Measurements from ENCODE around the gene GAD1. TPM values are rescaled to one million over a fixed set of nuclear protein-coding genes. Genes with fewer than 3 reads are reported as not detected.

GAD1 gene
- total RNA-seq, 1 experiment from 2014 or later: 1.1 TPM

- no peak for TF ChIP-seq CTCF (conservative IDR thresholded peaks at IDR 0.05; ENCODE audit: low read depth, low read length)
- TF ChIP-seq EZH2 (IDR thresholded peaks at IDR 0.05; ENCODE audit: borderline replicate concordance, low read depth, low read length, poor library complexity, severe bottlenecking): no peak
- Histone ChIP-seq H3K27ac (ENCODE audit: low read depth, low read length, poor library complexity, severe bottlenecking) (no peak overlapping the region), H3K36me3 (ENCODE audit: insufficient read depth, low read length, poor library complexity, severe bottlenecking) (no peaks in the 10 kb centered on the region), H3K9me3 (ENCODE audit: low read depth, low read length, poor library complexity, severe bottlenecking) (no peaks in the 10 kb centered on the region), H3K4me1 (ENCODE audit: insufficient read depth, low read length, poor library complexity, severe bottlenecking) (no peaks in the 10 kb centered on the region), H3K27me3 (replicated peaks; ENCODE audit: insufficient read depth, low read depth, low read length, poor library complexity) (no peaks in the 10 kb centered on the region), H3K4me3 (ENCODE audit: low read depth, low read length, poor library complexity, severe bottlenecking) (no peak overlapping the region)
- intact Hi-C loops (cut with micrococcal nuclease; ENCODE audit: unreplicated experiment): no loop called here
- ChIA-PET CTCF (no interaction called here), POLR2A (ENCODE audit: low non-redundant PET) (interaction anchor here (0.6 kb wide), 1 partner anchor 30 kb away, joined by 3 read pairs; no protein-coding TSS in a partner anchor)
- DNase-seq (ENCODE audit: low spot score): no peak
- no TSS peak for BruUV-seq (replicated peaks)
Observed at GRCh38 chr2:170847716-170848115, 31.0 kb downstream of the GAD1 start.

GRCh38 chr2:170848587-170848986 is 31.9 kb downstream of the GAD1 start:
- no peak for DNase-seq (ENCODE audit: low spot score)

GRCh38 chr2:170850251-170850650 is 33.6 kb downstream of the GAD1 start:
- no peaks in the 10 kb centered on the region for H3K27me3 ChIP-seq (replicated peaks; ENCODE audit: insufficient read depth, low read depth, low read length, poor library complexity)
- no peak overlapping the region for H3K4me3 ChIP-seq (ENCODE audit: low read depth, low read length, poor library complexity, severe bottlenecking)
- H3K36me3 ChIP-seq (ENCODE audit: insufficient read depth, low read length, poor library complexity, severe bottlenecking): no peaks in the 10 kb centered on the region
- no peaks in the 10 kb centered on the region for H3K9me3 ChIP-seq (ENCODE audit: low read depth, low read length, poor library complexity, severe bottlenecking)
- H3K27ac ChIP-seq (ENCODE audit: low read depth, low read length, poor library complexity, severe bottlenecking): no peak overlapping the region
- ChIA-PET CTCF (no interaction called here), POLR2A (ENCODE audit: low non-redundant PET) (no interaction called here)
- no peak for TF ChIP-seq CTCF (conservative IDR thresholded peaks at IDR 0.05; ENCODE audit: low read depth, low read length)
- TF ChIP-seq EZH2 (IDR thresholded peaks at IDR 0.05; ENCODE audit: borderline replicate concordance, low read depth, low read length, poor library complexity, severe bottlenecking): no peak
- H3K4me1 ChIP-seq (ENCODE audit: insufficient read depth, low read length, poor library complexity, severe bottlenecking): no peaks in the 10 kb centered on the region
- no TSS peak for BruUV-seq (replicated peaks)
- no peak for DNase-seq (ENCODE audit: low spot score)
- intact Hi-C loops (cut with micrococcal nuclease; ENCODE audit: unreplicated experiment): no loop called here

More at GRCh38 chr2:170848587-170848986, 31.9 kb downstream of the GAD1 start:
- no TSS peak for BruUV-seq (replicated peaks)
- no peaks in the 10 kb centered on the region for H3K36me3 ChIP-seq (ENCODE audit: insufficient read depth, low read length, poor library complexity, severe bottlenecking)
- no peak for TF ChIP-seq EZH2 (IDR thresholded peaks at IDR 0.05; ENCODE audit: borderline replicate concordance, low read depth, low read length, poor library complexity, severe bottlenecking)
- TF ChIP-seq CTCF (conservative IDR thresholded peaks at IDR 0.05; ENCODE audit: low read depth, low read length): no peak
- no peak overlapping the region for H3K4me3 ChIP-seq (ENCODE audit: low read depth, low read length, poor library complexity, severe bottlenecking)
- H3K9me3 ChIP-seq (ENCODE audit: low read depth, low read length, poor library complexity, severe bottlenecking): no peaks in the 10 kb centered on the region
- H3K4me1 ChIP-seq (ENCODE audit: insufficient read depth, low read length, poor library complexity, severe bottlenecking): no peaks in the 10 kb centered on the region
- POLR2A ChIA-PET (ENCODE audit: low non-redundant PET): no interaction called here
- no peak overlapping the region for H3K27ac ChIP-seq (ENCODE audit: low read depth, low read length, poor library complexity, severe bottlenecking)
- intact Hi-C loops (cut with micrococcal nuclease; ENCODE audit: unreplicated experiment): no loop called here
- CTCF ChIA-PET: no interaction called here
- no peaks in the 10 kb centered on the region for H3K27me3 ChIP-seq (replicated peaks; ENCODE audit: insufficient read depth, low read depth, low read length, poor library complexity)

Data from A673 (cell line).